K562 (cell line): ENCODE measurements around the gene SOX12. TPM values are rescaled to one million over a fixed set of nuclear protein-coding genes. Genes with fewer than 3 reads are reported as not detected.
A peak's percentile ranks its signal among the peaks of the same experiment; 100 is the strongest.

ENCODE experiments used
- CSDE1 ChIP-seq, 2 experiments: fragments of 450-650 bp; IDR thresholded peaks; 2 replicates each; pipeline ENCODE4 v1.6.1; 2016; ENCODE audit warnings: mild to moderate bottlenecking in 1 of 2
- HOXB6 ChIP-seq: fragments of 250-450 bp; sonication (Bioruptor Pico); IDR thresholded peaks from 2 replicates; pipeline ENCODE4 v1.5.1; 2022; ENCODE audit warnings: mild to moderate bottlenecking, borderline replicate concordance
- IRF2 ChIP-seq: sonication (generic); formaldehyde crosslinking; IDR thresholded peaks from 2 replicates; pipeline ENCODE4 v1.8.1; 2022; ENCODE audit warnings: mild to moderate bottlenecking, missing genetic modification reagents
- KDM1A ChIP-seq, 2 experiments: fragments of 450-650 bp; IDR thresholded peaks; 2 replicates each; pipeline ENCODE4 v1.6.1; 2016; ENCODE audit warnings: mild to moderate bottlenecking in 2 of 2
- MEIS2 ChIP-seq: fragments of 450-650 bp; IDR thresholded peaks from 2 replicates; pipeline ENCODE4 v1.6.1; 2014; ENCODE audit warnings: mild to moderate bottlenecking; ENCODE audit not compliant: partially characterized antibody
- MTA3 ChIP-seq: fragments of 450-650 bp; formaldehyde crosslinking; IDR thresholded peaks from 2 replicates; pipeline ENCODE4 v1.6.1; 2017; ENCODE audit warnings: mild to moderate bottlenecking, borderline replicate concordance
- NR3C1 ChIP-seq: sonication (generic); formaldehyde crosslinking; IDR thresholded peaks from 2 replicates; pipeline ENCODE4 v1.8.1; 2022; ENCODE audit warnings: missing genetic modification reagents
- NUFIP1 ChIP-seq: fragments of 450-650 bp; IDR thresholded peaks from 2 replicates; pipeline ENCODE4 v1.6.1; 2018; ENCODE audit not compliant: partially characterized antibody
- PCBP1 ChIP-seq: fragments of 200-400 bp; formaldehyde crosslinking; IDR thresholded peaks from 2 replicates; pipeline ENCODE4 v1.6.1; 2018; ENCODE audit warnings: mild to moderate bottlenecking, low read depth, low read length; ENCODE audit not compliant: poor library complexity, severe bottlenecking
- PHF21A ChIP-seq: fragments of 450-650 bp; IDR thresholded peaks from 2 replicates; pipeline ENCODE4 v1.6.1; 2017; ENCODE audit warnings: low read depth, borderline replicate concordance
- SMAD2 ChIP-seq: fragments of 150-350 bp; IDR thresholded peaks from 2 replicates; pipeline ENCODE4 v1.6.1; 2014; ENCODE audit warnings: low read depth, mild to moderate bottlenecking, low read length
- SP1 ChIP-seq: sonication (generic); formaldehyde crosslinking; IDR thresholded peaks from 2 replicates; pipeline ENCODE4 v1.8.1; 2022; ENCODE audit warnings: mild to moderate bottlenecking, missing genetic modification reagents
- TFAP4 ChIP-seq: sonication (generic); formaldehyde crosslinking; IDR thresholded peaks from 2 replicates; pipeline ENCODE4 v1.8.0; 2022; ENCODE audit warnings: missing genetic modification reagents, mild to moderate bottlenecking, moderate library complexity, borderline replicate concordance
- ZC3H4 ChIP-seq: sonication (generic); formaldehyde crosslinking; IDR thresholded peaks from 2 replicates; pipeline ENCODE4 v1.9.0; 2021; ENCODE audit warnings: missing genetic modification reagents, borderline replicate concordance
- ZFPM2 ChIP-seq: fragments of 250-450 bp; sonication (Bioruptor Pico); IDR thresholded peaks from 2 replicates; pipeline ENCODE4 v1.5.1; 2022; ENCODE audit warnings: mild to moderate bottlenecking
- ZNF589 ChIP-seq: fragments of 200-800 bp; sonication (Bioruptor generic); IDR thresholded peaks from 2 replicates; pipeline ENCODE4 v1.6.1; 2016; ENCODE audit warnings: low read depth, missing genetic modification characterization, missing compliant biosample characterization
- ZNF695 ChIP-seq: fragments of 450-650 bp; formaldehyde crosslinking; IDR thresholded peaks from 2 replicates; pipeline ENCODE4 v1.4.0; 2020; ENCODE audit warnings: mild to moderate bottlenecking, moderate library complexity
- ZNF707 ChIP-seq: fragments of 250-450 bp; sonication (Bioruptor Pico); conservative IDR thresholded peaks from 2 replicates; pipeline ENCODE4 v1.8.0; 2022; ENCODE audit warnings: inconsistent platforms, mild to moderate bottlenecking, moderate library complexity
- polyA plus RNA-seq, 8 experiments: library from polyadenylated mRNA; depleted of rRNA in 4 of 8; stranded (reverse) in 5 of 8; unstranded in 3 of 8; fragments of >200 nt; fragmentation: Nextera tagmentation in 2 of 8; fragmentation: Illumina TruSeq in 1 of 8; extraction: Ambion mirVana in 2 of 8; extraction: Trizol in 1 of 8; gene quantifications; 2 replicates each; pipeline versions ENCODE4 v1.2.1 to v1.2.3, GENCODE V29; 2011 to 2014; ENCODE audit warnings: inconsistent platforms in 1 of 8, missing spikeins in 1 of 8
- total RNA-seq, 7 experiments: library from RNA; depleted of rRNA in 6 of 7; stranded (reverse); fragments of >200 nt in 6 of 7; fragmentation: Illumina TruSeq in 2 of 7; extraction: Trizol in 2 of 7; gene quantifications; 2 replicates each; pipeline versions ENCODE4 v1.2.1 to v1.2.3, GENCODE V29; 2011 to 2021; ENCODE audit warnings: low replicate concordance in 1 of 7
- TF ChIP-seq, protein P1 (sequence below), 2 experiments: fragments of 450-650 bp in 1 of 2; sonication (generic) in 1 of 2; formaldehyde crosslinking in 1 of 2; IDR thresholded peaks; 2 replicates each; pipeline versions ENCODE4 v1.7.1 to v1.9.0; 2016 to 2022; ENCODE audit warnings: inconsistent platforms in 1 of 2, mild to moderate bottlenecking in 1 of 2, missing genetic modification reagents in 1 of 2
- TF ChIP-seq, protein P2 (sequence below): fragments of 450-650 bp; formaldehyde crosslinking; IDR thresholded peaks from 2 replicates; pipeline ENCODE4 v1.4.0; 2020; ENCODE audit warnings: mild to moderate bottlenecking

The SOX12 gene
- total and polyA plus RNA-seq, 9 of the 15 experiments (the other 6 are each of a cell fraction or from before 2014, with no cell fraction given), result 0.42 to 26.3 (median 2.6) TPM

DNA sequence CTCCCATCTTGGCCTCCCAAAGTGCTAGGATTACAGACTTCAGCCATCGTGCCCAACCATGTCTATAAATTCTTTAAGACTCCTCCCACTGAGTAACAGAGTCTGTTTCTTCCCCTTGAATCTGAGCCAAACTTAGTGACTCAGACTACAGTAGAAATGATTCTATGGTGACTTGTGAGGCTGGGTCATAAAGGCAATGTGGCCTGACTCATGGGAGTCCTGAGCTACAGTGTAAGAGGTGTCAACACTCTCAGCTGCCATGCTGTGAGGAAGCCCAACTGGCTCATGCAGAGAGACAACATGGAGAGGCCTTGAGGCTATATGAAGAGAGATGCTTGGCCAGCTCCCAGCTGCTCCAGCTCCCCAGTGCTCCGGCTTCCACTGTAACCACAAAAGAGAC lies 16.3 kb downstream of the SOX12 start (continued):
- TF ChIP-seq, protein P1, sequence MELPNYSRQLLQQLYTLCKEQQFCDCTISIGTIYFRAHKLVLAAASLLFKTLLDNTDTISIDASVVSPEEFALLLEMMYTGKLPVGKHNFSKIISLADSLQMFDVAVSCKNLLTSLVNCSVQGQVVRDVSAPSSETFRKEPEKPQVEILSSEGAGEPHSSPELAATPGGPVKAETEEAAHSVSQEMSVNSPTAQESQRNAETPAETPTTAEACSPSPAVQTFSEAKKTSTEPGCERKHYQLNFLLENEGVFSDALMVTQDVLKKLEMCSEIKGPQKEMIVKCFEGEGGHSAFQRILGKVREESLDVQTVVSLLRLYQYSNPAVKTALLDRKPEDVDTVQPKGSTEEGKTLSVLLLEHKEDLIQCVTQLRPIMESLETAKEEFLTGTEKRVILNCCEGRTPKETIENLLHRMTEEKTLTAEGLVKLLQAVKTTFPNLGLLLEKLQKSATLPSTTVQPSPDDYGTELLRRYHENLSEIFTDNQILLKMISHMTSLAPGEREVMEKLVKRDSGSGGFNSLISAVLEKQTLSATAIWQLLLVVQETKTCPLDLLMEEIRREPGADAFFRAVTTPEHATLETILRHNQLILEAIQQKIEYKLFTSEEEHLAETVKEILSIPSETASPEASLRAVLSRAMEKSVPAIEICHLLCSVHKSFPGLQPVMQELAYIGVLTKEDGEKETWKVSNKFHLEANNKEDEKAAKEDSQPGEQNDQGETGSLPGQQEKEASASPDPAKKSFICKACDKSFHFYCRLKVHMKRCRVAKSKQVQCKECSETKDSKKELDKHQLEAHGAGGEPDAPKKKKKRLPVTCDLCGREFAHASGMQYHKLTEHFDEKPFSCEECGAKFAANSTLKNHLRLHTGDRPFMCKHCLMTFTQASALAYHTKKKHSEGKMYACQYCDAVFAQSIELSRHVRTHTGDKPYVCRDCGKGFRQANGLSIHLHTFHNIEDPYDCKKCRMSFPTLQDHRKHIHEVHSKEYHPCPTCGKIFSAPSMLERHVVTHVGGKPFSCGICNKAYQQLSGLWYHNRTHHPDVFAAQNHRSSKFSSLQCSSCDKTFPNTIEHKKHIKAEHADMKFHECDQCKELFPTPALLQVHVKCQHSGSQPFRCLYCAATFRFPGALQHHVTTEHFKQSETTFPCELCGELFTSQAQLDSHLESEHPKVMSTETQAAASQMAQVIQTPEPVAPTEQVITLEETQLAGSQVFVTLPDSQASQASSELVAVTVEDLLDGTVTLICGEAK (IDR thresholded peaks at IDR 0.05), result no peak
- TF ChIP-seq, protein P1 (CRISPR knock-in tag; IDR thresholded peaks at IDR 0.05), result no peak
- no peak for TF ChIP-seq IRF2 (CRISPR knock-in tag)
- peak; percentile 48; the same call in 1 of the 2 replicates for TF ChIP-seq TFAP4
- TF ChIP-seq SMAD2, result no peak
- TF ChIP-seq NUFIP1, result no peak
- no peak for TF ChIP-seq CSDE1 (IDR thresholded peaks at IDR 0.05)
- TF ChIP-seq MEIS2, result peak; percentile 56
- TF ChIP-seq SP1 (CRISPR knock-in tag), result no peak
- no peak for TF ChIP-seq ZNF707 (CRISPR knock-in tag)
- no peak for TF ChIP-seq PHF21A
- TF ChIP-seq KDM1A (IDR thresholded peaks at IDR 0.05), result no peak
- no peak for TF ChIP-seq PCBP1
- TF ChIP-seq ZNF695 (CRISPR knock-in tag), result no peak
- no peak for TF ChIP-seq ZC3H4 (CRISPR knock-in tag)
- no peak for TF ChIP-seq HOXB6 (CRISPR knock-in tag)
- no peak for TF ChIP-seq NR3C1 (CRISPR knock-in tag)
- TF ChIP-seq ZFPM2 (CRISPR knock-in tag), result no peak
- TF ChIP-seq ZNF589 (CRISPR knock-in tag), result no peak
- TF ChIP-seq, protein P2, sequence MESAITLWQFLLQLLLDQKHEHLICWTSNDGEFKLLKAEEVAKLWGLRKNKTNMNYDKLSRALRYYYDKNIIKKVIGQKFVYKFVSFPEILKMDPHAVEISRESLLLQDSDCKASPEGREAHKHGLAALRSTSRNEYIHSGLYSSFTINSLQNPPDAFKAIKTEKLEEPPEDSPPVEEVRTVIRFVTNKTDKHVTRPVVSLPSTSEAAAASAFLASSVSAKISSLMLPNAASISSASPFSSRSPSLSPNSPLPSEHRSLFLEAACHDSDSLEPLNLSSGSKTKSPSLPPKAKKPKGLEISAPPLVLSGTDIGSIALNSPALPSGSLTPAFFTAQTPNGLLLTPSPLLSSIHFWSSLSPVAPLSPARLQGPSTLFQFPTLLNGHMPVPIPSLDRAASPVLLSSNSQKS (CRISPR knock-in tag), result no peak
- TF ChIP-seq MTA3, result no peak
